NCI-H2227 treated with DMSO at 0.1 percent for 48 hours (cell line): Measurements from ENCODE around the gene GDAP2.
"Not testable (repeated sequence)": the region's sequence is repeated elsewhere in the genome, so short reads cannot be mapped to it uniquely, and the experiment has no call there.

Experiments used
- DNase-seq: peaks from one replicate; lab custom pipeline; 2025; lab: John Stamatoyannopoulos, UW

GDAP2 gene

GRCh38 chr1:117929343-117930172, at the start of gene GDAP2, which contains the start of gene WDR3:
TSS of gene GDAP2 (minus strand) at chr1:117929621. CDS start at chr1:117920357, 9,264 bp downstream.
TSS of gene WDR3 (plus strand) at chr1:117929739. CDS start at chr1:117933320, 3,581 bp downstream.
- DNase-seq: peak; percentile 95

DNA sequence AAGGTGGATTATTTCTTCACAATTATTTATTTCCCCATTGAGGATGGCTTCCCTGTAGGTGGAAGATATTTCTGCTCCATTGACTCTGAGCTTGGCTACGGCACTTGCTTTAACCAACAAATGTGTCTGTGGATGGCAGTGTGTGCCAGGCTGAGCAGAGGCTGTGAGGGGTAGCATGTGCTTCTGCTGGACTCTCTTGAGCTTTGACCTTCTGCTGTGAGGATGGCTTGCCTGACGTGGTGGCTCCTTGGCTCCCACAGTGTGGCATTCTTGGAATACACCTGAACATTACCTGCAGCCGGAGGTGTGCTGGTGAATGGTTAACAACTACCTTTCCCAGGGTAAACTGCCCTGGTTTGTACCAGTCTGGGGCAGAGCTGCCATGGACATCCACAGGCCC, 47.0 kb upstream of the GDAP2 start:
- DNase-seq: no peak

DNA sequence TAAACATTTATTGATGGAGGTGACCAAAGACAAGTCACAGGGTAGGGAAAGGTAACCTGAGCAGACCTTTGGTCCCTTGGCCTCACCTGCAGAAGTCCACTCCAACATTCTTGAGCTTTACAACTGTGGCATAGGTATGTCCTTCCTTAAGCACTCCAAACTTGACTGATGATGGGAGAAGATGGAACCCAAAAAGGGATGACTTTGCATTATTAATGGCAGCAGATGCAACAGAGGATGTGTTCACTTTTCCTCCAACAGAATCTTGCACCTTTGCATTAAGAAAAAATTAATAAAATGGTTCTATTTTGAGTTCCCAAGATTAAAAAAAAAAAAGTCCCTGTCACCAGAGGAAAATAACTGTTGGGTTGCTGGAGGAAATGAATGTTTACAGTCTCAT, 42.4 kb upstream of the GDAP2 start:
- no peak for DNase-seq

DNA sequence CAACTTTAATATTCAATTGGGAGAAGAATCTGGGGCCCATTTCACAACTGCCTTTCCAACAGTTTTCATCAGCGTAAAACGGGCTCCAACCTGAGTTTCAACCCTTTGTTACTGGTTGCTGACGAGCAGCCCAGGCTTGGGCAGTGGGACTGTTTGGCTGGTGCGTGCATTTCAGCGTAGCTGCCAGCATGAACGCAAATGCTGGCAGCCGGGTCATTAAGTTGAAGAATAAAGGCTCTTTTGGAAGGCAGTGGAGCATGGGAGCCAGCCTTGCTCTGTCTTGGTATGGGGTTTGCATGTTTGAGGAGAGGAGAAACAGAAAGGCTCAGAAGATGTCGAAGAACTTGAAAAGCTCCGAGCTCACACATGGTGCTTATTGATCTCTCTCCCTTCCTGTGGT, 40.8 kb upstream of the GDAP2 start:
- DNase-seq: no peak

GRCh38 chr1:117967881-117968280, 38.5 kb upstream of the GDAP2 start:
- no peak for DNase-seq

GRCh38 chr1:117967477-117967876, 38.1 kb upstream of the GDAP2 start:
- peak; percentile 12 for DNase-seq

- DNase-seq: no peak
Measured at GRCh38 chr1:117964290-117965038, 35.0 kb upstream of the GDAP2 start.

GRCh38 chr1:117959364-117959763, 29.9 kb upstream of the GDAP2 start:
- no peak for DNase-seq

GRCh38 chr1:117952386-117952785, 23.0 kb upstream of the GDAP2 start:
- DNase-seq: no peak

GRCh38 chr1:117942293-117942692, 12.9 kb upstream of the GDAP2 start:
- DNase-seq: no peak

GRCh38 chr1:117933769-117934168, 4.3 kb upstream of the GDAP2 start:
- DNase-seq: no peak

DNA sequence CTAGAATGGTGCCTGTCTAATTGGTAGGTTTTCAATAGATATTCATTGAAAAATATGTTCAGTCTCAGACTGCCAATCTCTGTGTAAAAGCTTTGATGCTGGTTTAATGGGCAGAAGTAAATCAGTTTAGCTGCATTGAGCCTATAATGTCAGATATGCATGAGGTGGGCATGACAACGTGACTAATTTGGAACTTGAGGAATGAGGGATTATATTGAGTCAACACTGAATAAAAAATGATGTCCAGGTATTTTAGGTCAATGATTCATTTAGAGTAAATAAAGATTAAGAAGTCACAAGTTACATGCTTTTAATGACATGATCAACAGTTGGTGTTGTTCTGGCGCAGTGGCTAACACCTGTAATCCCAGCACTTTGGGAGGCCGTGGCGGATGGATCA, 3.2 kb upstream of the GDAP2 start:
- no peak for DNase-seq

DNA sequence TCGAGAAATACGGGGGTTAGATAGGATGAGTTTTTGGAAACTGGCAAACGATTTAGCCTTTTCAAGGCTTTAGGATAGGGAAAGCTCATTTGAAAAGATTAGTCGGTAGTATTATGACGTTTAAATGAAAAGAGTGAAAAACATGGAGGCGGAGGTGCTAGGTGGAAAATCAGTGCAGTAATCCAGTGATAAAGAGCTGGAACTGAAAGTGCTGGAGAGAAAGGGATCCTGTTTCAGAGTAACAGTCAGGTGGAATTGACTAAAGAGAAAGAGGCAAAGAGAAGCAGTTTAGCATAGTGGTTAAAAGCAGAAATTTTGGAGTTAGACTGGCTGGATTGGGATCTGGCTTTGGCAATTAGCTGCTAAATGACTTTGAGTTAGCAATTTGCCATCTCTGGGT, 1.1 kb upstream of the GDAP2 start:
- DNase-seq: no peak

DNA sequence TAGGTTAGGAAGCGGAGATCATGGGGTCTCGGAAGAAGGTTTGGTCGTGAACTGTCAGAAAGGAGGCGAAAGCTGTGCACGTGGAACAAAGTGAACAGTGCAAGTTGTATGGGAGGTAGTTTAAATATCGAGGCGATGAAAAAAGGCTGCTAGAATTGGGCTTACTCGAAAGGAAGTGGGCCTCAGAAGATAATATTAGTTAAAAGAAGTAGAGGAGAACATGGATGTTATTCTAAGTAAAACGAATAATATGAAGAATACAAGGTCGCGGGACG, 689 bp upstream of the GDAP2 start:
- no peak for DNase-seq

GRCh38 chr1:117928881-117929342, 509 bp downstream of the GDAP2 start:
- peak; percentile 51 for DNase-seq

DNA sequence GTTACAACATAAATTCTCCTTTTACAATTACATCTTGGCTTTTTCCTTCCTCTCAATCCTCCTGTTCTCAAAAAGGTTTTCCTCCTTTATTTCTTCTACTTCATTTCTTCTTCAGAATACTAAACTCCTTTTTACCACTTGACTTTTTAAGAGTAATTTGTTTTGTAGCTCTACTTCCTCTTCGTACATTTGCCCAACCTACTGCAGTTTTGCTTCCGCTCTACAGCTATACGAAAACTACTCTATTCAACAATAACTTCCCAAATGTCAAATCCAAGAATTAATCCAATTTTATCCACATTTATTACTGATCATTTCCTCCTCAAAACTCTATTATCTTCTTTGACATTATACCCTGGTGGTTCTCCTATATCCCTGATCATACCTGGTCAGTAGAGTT, 3.4 kb downstream of the GDAP2 start:
- DNase-seq: no peak

DNA sequence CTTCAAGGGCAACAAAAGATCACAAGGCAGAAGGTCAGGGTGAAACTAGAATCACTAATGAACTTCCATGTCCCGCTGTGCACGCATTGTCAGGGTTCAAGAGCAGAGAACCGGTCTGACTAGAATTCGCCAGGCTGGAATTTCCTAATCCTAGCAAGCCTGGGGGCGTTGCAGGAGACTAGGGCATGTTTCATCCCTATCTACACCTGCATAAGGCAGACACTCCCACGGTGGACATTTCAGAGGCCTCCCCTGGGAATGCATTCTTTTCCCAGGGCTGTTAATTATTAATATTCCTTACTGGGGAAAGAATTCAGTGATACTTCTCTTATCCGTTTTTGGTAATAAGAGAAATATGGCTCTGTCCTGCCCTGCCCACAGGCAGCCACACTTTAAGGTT, 6.7 kb downstream of the GDAP2 start:
- not testable (repeated sequence) for DNase-seq

DNA sequence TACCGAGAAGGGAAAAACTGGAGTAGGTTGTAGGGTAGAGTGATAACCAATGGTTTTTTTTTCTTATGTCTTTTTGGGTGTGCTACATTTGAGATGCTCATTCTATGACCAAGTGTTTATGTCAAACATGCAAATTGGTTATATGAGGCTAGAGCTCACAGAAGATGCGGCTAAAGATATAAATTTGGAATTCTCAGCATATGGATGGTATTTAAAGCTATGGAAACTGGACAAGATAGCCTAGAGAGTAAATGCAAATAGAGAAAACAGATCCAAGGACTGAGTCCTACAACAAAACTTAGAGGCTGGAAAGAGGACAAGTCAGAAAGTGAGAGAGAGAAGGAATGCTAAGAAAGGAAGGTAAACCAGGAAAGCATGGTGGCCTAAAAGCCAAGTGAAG, 7.4 kb downstream of the GDAP2 start:
- DNase-seq: no peak

DNA sequence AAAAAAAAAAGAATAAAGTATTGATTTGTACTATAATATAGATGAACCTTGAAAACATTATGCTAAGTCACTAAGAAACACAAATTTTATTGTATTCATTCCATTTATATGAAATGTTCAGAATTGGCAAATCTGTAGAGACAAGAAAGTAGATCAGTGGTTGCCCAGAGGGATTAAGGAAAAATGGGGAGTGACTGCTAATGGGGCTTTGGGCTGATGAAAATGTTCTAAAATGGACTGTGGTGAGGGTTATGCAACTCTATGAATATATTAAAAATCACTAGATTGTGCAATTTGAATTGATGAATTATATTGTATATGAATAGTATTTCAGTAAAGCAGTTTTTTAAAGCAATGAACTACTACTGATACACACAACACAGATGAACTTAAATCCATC, 10.0 kb downstream of the GDAP2 start:
- no peak for DNase-seq

DNA sequence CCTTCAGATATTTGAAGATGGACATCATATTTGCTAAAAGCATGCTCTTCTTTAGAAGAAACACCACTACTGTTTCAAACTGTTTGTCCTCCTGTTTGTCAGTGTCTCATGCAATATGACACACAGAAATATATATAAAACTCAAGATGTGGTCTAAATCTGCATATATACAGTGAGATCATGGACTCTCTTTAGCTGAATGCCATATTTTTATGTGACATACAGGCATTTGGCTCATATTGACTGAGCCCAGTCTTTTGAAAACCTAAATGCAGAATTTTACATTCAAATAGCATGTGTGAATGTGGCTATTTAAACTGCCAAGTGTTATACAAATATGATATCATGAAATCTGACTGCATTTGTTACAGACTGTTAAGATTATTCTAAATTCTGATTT, 18.4 kb downstream of the GDAP2 start:
- DNase-seq: no peak

- no peak for DNase-seq
Measured at GRCh38 chr1:117905019-117905418, 24.4 kb downstream of the GDAP2 start.

GRCh38 chr1:117904485-117904884, 24.9 kb downstream of the GDAP2 start:
- DNase-seq: no peak

DNA sequence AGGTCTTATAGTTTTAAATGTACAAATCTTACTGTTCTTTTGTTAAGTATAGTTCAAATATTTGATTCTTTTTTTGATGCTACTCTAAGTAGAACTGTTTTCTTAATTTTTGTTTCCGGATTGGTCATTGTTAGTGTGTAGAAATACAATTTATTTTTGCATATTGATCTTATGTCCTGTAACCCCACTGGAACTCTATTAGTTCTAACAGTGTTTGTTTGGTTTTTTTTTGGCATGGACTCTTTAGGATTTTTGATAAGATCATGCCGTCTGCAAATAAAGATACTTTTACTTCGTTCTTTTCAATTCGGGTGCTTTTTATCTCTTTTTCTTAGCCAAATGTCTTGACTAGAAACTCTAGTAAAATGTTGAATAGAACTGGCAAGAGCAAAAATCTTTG, 26.5 kb downstream of the GDAP2 start:
- no peak for DNase-seq
